ENCODE data around the gene GGT5.
"Not testable (repeated sequence)": the region's sequence is repeated elsewhere in the genome, so short reads cannot be mapped to it uniquely, and the experiment has no call there.

Gene GGT5

DNA sequence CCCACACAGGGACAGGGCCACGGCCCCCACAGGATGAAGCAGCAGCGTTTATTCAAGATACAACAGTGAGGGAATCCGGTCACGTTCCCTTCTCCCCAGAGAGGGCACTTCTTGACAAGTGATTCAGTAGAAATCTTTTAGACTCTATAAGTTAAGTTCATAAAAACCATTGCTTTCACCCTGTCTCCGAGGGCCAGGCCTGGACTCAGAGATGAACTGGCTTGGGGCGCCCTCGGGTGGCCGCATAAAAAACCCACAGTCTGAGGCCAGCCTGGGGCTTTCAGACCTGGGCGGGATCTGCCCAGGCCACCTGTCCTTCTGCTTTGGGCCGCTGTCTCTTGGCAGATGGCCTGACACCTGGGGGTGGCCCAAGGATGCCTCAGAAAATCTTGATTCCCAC, 14.6 kb upstream of the GGT5 start:
- DNase-seq, result peak; percentile 39

- not testable (repeated sequence) for DNase-seq
Observed at GRCh38 chr22:24256736-24257135, 11.9 kb upstream of the GGT5 start.

DNA sequence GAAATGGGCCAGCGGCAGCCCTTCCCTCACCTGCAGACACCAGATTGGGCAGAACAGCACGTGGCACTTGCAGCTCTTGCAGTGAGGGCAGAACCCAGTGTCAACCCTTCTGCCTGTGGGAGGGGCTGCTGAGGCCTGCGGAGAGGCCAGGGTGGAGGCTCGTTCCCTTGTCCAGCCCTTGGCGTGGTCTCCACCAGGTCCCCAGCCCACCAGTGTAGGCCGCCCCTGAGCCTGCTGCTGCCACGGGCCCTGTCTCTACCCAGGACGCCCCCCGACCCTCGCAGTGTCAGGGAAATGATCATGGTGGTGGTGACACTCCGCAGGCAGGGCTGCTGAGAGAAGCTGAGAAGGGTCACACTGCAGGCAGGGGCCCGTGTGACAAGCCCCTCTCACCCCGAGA, 11.3 kb upstream of the GGT5 start:
- DNase-seq, result not testable (repeated sequence)

DNA sequence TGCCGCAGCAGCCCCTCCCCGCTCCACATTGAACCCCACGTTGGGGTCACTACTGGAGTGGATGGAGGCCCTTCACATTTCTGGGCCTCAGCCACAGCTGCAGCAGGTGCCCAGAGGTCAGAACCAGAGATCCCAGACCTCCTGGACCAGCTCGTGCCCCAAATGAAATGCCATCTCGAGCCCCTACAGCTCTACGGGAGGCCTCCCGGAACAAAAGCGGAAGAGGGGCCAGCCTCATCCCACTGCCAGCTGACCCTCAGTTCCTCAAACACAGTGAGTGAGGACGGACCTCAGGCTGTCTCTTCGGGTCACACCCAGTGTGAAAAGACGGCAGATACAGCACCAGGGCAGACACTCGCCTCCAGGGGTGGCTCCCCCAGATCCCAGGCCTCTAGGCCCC, 8.2 kb upstream of the GGT5 start:
- DNase-seq, result not testable (repeated sequence)

DNA sequence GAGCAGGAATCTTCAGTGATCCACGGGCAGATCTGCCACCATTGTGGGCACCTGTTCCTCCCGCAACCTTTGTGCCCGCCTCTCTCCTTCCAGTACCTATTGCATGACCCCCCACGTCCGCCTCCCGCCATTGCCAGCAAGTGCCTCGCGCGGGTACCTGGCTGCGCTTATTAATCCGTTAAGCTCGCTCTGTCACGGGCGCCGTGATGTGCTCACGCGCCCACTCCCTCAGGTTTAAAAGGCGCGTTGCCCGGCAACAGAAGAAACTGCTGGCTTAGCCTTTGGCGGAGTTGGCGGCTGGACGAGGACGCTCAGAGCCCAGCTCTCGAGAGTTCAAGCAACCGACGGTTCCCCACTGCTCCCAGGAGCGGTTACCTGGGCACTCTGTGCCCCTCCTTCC, 6.4 kb upstream of the GGT5 start:
- not testable (repeated sequence) for DNase-seq

DNA sequence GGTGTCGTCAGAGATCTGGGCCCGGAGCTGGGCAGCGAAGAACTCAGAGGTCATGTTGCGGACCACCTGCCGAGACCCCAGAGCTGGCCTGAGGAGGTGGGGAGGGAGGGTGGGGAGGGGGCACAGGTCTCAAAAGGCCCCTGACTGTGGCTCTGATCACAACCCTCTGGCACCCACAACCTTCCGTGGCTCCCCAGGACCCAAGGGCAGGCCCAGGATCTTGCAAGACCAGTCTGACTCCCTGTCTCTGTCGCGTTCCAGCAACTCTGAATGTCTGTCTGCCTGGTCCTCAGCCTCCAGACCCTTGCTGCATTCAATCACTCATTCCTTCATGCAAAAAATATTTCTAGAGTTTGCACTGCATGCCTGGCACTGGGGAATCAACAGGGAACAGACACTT, 4.5 kb upstream of the GGT5 start:
- not testable (repeated sequence) for DNase-seq

DNA sequence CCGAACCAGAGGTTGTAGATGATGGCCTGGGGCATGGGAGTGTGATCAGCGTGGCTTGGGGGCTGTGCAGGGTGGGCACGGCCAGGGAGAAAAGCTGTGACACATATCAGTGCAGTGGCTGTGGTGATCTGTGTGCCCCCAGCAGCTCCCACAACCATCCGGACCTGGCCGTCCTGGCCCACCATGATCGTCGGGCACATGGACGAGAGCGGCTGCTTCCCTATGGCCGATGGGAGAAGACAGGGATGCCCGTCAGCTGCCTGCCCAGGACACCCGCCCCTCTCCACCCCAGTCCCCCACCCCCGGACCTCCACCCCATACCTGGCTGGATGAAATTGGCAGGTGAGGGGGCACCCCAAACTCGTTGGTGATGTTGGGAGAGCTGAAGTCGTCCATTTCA, 3.7 kb upstream of the GGT5 start:
- not testable (repeated sequence) for DNase-seq

DNA sequence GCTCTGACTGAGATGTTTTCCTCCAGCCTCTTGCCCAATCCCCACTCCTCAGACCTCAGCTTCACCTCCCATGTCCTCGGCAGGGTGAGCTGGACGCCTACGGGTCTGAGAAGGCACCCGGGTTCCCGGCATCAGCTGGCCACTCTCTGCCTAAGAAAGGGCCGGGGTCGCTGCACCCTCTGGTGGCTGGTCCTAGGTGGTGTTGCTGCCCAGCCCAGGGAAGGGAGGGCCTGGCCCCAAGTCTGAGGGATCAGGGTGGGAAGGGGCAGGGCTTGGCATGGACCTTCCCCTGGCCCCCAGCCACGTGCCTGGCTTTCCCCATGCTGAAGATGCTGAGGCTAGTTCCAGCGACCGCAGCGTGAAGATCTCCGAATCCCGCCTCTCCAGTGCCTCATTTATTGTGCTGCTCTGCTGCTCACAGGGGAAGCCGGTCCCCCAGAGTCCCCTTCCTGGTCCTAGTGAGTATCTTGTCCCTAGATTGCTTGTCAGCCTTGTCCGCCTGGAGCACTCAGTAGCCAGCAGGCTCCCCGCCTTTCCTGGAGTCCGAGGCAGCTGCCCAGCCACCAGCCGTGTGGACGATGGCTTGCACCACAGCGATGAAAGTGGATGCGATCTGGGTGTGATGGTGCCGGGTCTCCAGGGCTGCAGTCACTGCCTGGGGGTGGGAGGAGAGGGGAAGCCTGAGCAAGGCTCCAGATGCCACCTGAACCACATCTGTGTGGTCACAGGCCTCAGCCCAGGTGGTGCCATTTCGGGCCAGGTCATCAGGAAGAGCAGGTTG, 2.9 kb upstream of the GGT5 start:
- peak; percentile 83 for DNase-seq

DNA sequence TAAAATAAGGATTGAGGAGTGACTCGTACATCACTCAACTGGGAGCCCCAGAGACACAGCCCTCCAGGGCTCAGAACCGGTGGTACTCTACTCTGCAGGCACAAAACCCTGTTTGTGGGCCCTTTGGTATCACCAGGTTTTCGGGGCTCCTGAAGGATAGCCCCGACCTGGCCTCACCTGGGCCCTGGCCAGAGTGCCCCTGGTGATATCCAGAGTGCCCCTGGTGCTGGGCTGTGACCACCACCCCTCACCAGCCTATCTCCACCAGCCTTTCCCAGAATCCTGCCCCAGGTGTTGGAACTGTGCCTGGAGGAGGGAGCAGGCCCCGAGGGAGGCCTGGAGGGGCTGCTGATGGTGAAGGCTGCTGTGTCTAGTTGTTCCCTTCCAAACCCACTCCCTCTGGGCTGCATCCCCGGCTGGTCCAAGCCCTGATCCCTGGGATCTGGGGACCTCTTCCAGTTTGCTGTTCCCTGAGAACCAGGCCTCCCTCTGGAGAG, 2.2 kb upstream of the GGT5 start:
- no peak for DNase-seq

DNA sequence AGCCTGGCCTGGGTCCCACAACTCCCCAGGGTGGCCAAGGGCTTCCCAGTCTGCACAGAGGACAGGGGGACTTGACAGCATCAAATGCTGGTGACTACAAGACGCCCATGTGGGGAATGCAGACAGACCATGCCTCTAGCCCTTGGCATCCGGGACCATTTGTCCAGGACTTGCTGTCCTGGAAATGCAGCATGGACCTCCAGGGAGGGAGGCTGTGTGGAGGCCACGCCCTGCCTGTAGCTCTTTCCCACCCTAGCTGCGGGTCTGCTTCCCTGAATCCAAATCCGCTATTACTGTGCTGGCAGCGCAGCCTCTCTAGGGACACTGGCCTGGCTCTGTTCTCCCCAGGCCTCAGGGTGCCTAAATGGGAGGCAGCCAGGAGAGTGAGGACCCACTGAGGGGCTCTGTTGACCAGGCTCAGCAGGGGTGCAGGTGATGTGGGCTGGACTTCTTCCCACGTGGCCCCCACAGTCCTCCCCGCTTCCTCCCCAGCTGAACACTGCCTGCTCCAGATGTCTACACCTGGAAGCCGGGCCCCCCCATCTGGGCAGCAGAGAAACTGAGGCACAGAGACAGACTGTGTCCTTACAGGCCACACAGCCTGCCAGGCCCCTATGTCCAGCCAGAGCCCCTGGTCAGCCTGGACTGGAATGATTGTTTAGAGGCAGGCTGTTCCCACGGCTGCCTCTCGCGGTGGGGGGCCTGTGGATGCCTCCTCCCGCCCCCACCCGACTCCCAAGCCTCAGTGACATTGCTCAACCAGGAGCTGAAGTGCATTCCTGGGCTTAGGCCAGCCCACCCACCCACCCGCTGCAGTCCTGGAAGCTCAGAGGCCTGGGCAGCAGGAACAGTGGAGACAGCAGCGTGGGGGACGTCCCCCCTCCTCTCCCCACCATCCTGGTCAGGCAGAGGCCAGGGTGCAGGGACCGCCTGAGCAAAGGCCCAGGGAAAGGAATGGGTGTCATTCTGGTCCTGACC, 991 bp upstream of the GGT5 start:
- not testable (repeated sequence) for DNase-seq

DNA sequence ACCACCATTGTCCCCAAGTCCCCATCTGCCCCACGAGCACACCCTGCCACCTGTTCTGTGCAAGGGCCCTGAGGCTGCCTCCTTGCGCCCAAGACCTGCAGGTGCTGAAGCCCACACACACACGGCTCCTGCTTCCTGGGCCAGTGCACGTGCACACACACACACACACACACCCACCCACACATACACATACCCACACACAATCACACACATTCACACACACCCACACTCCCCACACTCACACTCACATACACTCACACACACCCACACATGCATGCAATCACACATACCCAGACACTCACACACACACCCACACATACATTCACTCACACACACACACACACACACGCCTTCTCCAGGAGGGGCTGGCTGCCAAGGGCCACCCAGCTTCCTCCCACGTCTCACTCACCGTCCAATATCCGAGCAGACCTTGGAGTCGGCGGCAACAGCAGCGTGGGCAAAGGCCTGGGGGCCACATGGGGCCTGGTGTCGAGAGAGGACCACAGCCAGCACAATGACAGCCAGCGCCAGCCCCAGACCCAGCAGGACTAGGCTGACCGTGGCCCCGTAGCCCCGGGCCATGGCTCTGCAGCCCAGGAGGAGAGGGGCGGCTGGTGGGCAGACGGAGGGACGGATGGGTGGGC, 616 bp downstream of the GGT5 start:
- no peak for DNase-seq

DNA sequence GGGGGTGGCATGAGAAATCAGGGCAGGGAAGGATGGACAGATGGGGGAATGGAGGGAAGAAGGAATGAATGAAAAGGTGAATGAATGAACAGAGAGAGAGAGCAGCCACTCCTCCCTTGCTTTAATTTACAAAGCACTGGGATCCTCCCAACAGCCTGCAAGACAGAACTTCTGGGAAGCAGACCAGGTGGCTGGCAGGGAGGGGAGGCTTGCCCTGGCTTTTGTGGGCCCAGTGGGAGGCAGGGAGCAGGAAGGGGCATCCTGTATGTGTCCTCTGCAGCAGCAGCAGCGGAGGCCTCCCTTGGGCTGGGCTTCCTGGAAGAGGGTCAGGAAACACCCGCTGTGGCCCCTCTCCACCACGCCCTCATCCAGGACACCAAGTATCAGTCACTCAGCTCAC, 1.5 kb downstream of the GGT5 start:
- DNase-seq, result not testable (repeated sequence)

DNA sequence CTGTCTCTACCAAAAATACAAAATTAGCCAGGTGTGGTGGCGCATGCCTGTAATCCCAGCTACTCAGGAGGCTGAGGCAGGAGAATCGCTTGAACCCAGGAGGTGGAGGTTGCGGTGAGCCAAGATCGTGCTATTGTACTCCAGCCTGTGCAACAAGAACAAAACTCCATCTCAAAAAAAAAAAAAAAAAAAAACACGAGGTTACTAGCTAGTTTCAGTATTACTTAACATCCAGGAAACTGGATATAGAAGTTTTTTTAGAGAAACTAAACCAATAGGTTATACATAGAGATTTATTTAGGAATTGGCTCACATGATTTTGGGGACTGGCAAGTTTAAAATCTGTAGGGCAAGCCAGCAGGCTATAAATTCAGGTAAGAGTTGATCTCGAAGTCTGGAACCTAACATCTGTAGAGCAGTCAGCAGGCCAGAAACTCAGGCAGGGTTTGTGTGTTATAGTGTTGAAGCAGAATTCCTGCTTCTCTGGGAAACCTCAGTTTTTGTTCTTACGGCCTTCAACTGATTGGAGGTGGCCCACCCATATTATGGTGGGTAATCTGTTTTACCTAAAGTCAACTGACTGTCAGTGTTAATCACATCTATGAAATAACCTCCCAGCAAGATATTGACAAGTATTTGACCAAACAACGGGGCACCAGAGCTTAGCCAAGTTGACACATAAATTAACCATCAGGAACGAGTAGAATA, 3.7 kb downstream of the GGT5 start:
- not testable (repeated sequence) for DNase-seq

- DNase-seq, result no peak
Observed at GRCh38 chr22:24240381-24240780, 4.5 kb downstream of the GGT5 start.

GRCh38 chr22:24238101-24238694, 6.7 kb downstream of the GGT5 start:
- not testable (repeated sequence) for DNase-seq

GRCh38 chr22:24236656-24237055, 8.2 kb downstream of the GGT5 start:
- no peak for DNase-seq

DNA sequence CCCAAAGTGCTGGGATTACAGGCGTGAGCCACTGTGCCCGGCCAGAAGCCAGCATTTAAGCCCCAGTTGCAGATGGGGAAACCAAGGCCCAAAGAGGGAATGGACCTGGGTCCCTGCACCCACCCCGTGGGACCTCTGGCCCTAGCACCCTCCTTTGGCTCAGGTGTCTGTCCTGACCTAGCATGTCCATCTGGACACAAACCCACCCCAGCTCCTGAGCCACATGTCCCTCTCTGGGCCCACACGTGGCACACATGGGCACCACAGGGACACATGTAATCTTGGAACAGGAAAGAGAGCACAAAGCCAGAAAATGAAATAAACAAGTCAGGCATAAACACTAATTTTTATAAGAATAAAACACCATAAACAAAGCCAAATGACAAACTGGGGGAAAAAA, 9.6 kb downstream of the GGT5 start:
- no peak for DNase-seq

- no peak for DNase-seq
Observed at GRCh38 chr22:24233816-24234215, 11.1 kb downstream of the GGT5 start.

DNA sequence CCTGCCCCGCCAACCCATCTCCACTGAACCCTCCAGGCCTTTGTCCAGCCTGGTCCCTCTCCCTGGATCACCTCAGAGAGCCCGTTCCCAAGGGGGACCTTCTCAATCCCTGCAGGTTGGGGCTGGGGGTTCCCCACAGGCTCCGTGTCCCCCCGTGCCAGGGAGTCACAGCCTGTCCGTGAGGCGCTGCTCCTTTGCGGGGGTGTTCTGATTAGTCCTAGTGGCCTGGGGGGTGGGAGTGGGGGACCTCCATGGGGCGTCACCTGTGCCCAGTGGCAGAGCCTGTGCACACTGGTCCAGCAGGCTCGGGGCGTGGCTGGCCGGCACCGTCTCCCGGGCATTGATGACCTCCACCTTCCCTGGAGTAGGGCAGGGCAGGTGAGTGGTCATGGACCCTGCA, 11.6 kb downstream of the GGT5 start:
- DNase-seq, result no peak

DNA sequence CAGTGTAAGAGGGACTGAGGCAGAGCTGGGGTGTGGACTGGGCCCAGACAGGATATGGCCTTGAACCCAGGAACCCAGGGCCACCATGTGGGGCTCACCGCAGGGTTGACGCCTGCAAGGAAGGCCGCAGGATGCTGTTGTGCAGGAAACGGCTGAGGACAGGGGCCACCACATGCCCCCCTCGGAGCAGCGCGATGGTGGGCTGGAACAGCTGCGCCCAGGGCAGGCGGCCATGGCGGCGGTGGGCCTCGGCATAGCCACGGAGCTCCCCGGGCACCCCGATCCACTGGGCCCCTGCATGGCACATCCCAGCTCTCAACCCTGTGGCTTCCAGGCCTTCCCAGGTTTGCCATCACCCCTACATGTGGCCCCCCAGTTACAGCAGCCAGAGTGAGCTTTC, 12.2 kb downstream of the GGT5 start:
- DNase-seq, result no peak

DNA sequence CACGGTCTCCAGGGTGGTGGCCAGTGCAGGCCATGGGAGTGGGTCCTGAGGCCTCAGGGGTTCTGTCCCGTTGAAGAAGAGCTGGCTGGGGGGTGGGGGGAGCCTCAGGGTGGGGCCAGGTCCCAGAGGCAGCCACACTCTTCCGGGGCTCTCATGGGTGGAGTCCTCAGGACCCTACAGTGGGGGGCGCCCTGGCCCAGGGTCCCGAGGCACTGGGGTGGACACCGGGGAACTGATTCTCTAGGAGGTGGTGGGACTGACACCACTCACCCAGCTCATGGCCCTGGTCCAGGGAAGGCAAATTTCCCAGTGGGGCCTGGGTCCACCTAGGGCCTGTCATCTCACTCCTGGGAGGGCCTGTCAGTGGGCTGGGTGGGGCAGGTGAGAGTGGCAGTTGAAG, 12.8 kb downstream of the GGT5 start:
- no peak for DNase-seq

DNA sequence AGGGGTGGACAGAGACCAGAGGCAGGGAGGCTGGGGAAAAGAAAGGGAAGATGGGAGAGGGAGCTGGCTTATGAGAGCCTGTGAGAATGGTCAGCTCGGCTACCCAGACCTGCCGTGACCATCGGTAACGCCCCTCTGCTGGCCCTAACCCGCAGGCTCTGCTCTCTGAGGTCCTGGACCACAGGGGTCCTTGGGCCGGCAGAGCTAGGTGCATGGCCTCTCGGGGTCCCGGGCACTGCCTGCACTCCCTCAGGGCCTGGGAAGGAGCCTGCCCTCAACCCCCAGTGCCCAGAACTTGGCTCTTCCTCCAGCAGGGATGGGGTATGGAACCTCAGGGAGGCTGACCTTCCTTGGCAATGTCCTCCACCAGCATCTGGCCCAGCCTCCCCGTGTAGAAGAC, 13.2 kb downstream of the GGT5 start:
- DNase-seq, result no peak

Measured in midbrain (tissue), 1 donor.